ENCODE measurements around the gene CDH13.

Gene CDH13

GRCh38 chr16:83269541-83269940 is 642.8 kb downstream of the CDH13 start:
- no peak overlapping the region for H3K4me3 ChIP-seq (replicated peaks; ENCODE audit: low read depth, low read length)
- DNase-seq (ENCODE audit: low read depth) = no peak
- no peak for TF ChIP-seq CTCF (IDR thresholded peaks at IDR 0.05; ENCODE audit: low read length, missing control alignments)

GRCh38 chr16:83270061-83270460 is 643.3 kb downstream of the CDH13 start:
- DNase-seq (ENCODE audit: low read depth) = no peak
- H3K4me3 ChIP-seq (replicated peaks; ENCODE audit: low read depth, low read length) = no peak overlapping the region
- no peak for TF ChIP-seq CTCF (IDR thresholded peaks at IDR 0.05; ENCODE audit: low read length, missing control alignments)

GRCh38 chr16:83270640-83271039 is 643.9 kb downstream of the CDH13 start:
- DNase-seq (ENCODE audit: low read depth) = no peak
- TF ChIP-seq CTCF (IDR thresholded peaks at IDR 0.05; ENCODE audit: low read length, missing control alignments) = no peak
- H3K4me3 ChIP-seq (replicated peaks; ENCODE audit: low read depth, low read length) = no peak overlapping the region

GRCh38 chr16:83271123-83271522 is 644.4 kb downstream of the CDH13 start:
- no peak for DNase-seq (ENCODE audit: low read depth)
- no peak overlapping the region for H3K4me3 ChIP-seq (replicated peaks; ENCODE audit: low read depth, low read length)
- no peak for TF ChIP-seq CTCF (IDR thresholded peaks at IDR 0.05; ENCODE audit: low read length, missing control alignments)

- no peak overlapping the region for H3K4me3 ChIP-seq (replicated peaks; ENCODE audit: low read depth, low read length)
- DNase-seq (ENCODE audit: low read depth) = peak; percentile 10
- TF ChIP-seq CTCF (IDR thresholded peaks at IDR 0.05; ENCODE audit: low read length, missing control alignments) = no peak
Observed at GRCh38 chr16:83271970-83272575, 645.3 kb downstream of the CDH13 start.

GRCh38 chr16:83272843-83273242 is 646.1 kb downstream of the CDH13 start:
- no peak for TF ChIP-seq CTCF (IDR thresholded peaks at IDR 0.05; ENCODE audit: low read length, missing control alignments)

GRCh38 chr16:83273504-83274173 is 646.9 kb downstream of the CDH13 start:
- no peak for DNase-seq (ENCODE audit: low read depth)
- TF ChIP-seq CTCF (IDR thresholded peaks at IDR 0.05; ENCODE audit: low read length, missing control alignments) = no peak
- H3K4me3 ChIP-seq (replicated peaks; ENCODE audit: low read depth, low read length) = no peak overlapping the region

More at GRCh38 chr16:83272843-83273242, 646.1 kb downstream of the CDH13 start:
- DNase-seq (ENCODE audit: low read depth) = no peak
- H3K4me3 ChIP-seq (replicated peaks; ENCODE audit: low read depth, low read length) = no peak overlapping the region

All from fibroblast of pulmonary artery (primary cell).